C4-2B (cell line): Measurements from ENCODE around the gene NRG3.

Experiments used
- CTCF ChIP-seq: fragments of 450-650 bp; conservative IDR thresholded peaks from 2 replicates; pipeline ENCODE4 v1.5.1; 2017; ENCODE audit warnings: mild to moderate bottlenecking
- ZFX ChIP-seq: fragments of 450-650 bp; IDR thresholded peaks from 2 replicates; pipeline ENCODE4 v1.6.1; 2017

DNA sequence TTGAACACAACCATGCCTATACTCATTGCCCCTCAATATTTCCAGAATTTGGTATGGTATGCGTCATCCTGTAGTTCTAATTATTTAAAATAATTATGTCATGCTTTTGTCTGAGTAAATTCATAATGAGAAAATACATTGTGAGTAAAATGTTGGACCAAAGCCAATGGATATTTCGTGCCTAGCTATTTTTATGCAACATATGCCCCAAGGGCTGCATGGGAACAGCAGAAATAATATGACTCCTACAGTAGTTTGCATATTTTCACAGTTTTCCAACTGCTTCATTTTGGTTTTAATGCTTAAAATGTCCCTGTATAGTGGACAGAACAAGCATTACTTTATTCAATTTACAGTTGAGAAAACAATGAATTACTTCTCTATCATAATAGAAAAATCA lies 1148.7 kb downstream of the NRG3 start:
- TF ChIP-seq CTCF, result no peak
- TF ChIP-seq ZFX, result no peak
